IMR-90 (cell line): ENCODE measurements around the gene ATXN3.
A peak's percentile ranks its signal among the peaks of the same experiment; 100 is the strongest.

ENCODE experiments used
- BHLHE40 ChIP-seq: fragments of 150-350 bp; IDR thresholded peaks from 2 replicates; pipeline ENCODE4 v1.6.1; 2016; ENCODE audit warnings: mild to moderate bottlenecking, low read depth, low read length
- CEBPB ChIP-seq: IDR thresholded peaks from 2 replicates; pipeline ENCODE4 v1.6.1; 2012; ENCODE audit warnings: low read depth, low read length, improper control_type of control experiment
- CHD1 ChIP-seq: IDR thresholded peaks from 2 replicates; pipeline ENCODE4 v1.6.1; 2012; ENCODE audit warnings: low read depth, low read length, improper control_type of control experiment
- CTCF ChIP-seq: conservative IDR thresholded peaks from 2 replicates; pipeline ENCODE4 v1.5.1; 2012; ENCODE audit warnings: mild to moderate bottlenecking, low read depth, low read length, improper control_type of control experiment
- ELK1 ChIP-seq: fragments of 150-350 bp; IDR thresholded peaks from 2 replicates; pipeline ENCODE4 v1.6.1; 2016; ENCODE audit warnings: low read depth, mild to moderate bottlenecking, low read length, moderate library complexity, borderline replicate concordance
- FOS ChIP-seq: fragments of 150-350 bp; IDR thresholded peaks from 2 replicates; pipeline ENCODE4 v1.6.1; 2016; ENCODE audit warnings: low read depth, low read length
- MAFK ChIP-seq: IDR thresholded peaks from 2 replicates; pipeline ENCODE4 v1.6.1; 2012; ENCODE audit warnings: low read depth, low read length, improper control_type of control experiment
- MAZ ChIP-seq: IDR thresholded peaks from 2 replicates; pipeline ENCODE4 v1.6.1; 2012; ENCODE audit warnings: low read depth, mild to moderate bottlenecking, low read length, improper control_type of control experiment, moderate library complexity, borderline replicate concordance
- MXI1 ChIP-seq: IDR thresholded peaks from 2 replicates; pipeline ENCODE4 v1.6.1; 2012; ENCODE audit warnings: low read depth, mild to moderate bottlenecking, low read length, moderate library complexity, borderline replicate concordance
- POLR2A ChIP-seq: IDR thresholded peaks from 2 replicates; pipeline ENCODE4 v1.6.1; 2012; ENCODE audit warnings: mild to moderate bottlenecking, low read depth, low read length
- RAD21 ChIP-seq: IDR thresholded peaks from 2 replicates; pipeline ENCODE4 v1.6.1; 2012; ENCODE audit warnings: low read length, improper control_type of control experiment
- RCOR1 ChIP-seq: IDR thresholded peaks from 2 replicates; pipeline ENCODE4 v1.6.1; 2012; ENCODE audit warnings: mild to moderate bottlenecking, low read length, improper control_type of control experiment; ENCODE audit not compliant: insufficient replicate concordance
- SMC3 ChIP-seq: fragments of 150-350 bp; IDR thresholded peaks from 2 replicates; pipeline ENCODE4 v1.6.1; 2016; ENCODE audit warnings: low read depth, mild to moderate bottlenecking, antibody characterized with exemption, low read length, moderate library complexity
- USF2 ChIP-seq: fragments of 150-350 bp; IDR thresholded peaks from 2 replicates; pipeline ENCODE4 v1.6.1; 2017; ENCODE audit warnings: mild to moderate bottlenecking, antibody characterized with exemption, low read length, low read depth

DNA sequence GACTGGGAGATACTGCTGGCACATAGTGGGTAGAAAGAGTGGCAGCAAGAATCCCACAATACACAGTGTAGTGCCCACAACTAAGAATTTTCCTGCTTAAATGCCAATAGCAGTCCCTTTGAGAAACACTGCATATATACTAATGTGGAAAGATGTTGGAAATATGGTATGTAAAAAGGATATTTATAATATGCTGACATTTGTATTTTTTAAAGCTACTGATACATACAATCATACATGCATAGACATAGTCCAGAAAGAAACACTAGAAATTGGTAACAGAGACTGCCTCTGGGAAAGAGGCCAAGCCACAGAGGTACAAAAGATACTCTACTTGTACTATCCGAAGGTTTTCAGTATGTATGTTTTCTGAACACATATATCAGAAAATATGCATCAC is 96.8 kb downstream of the ATXN3 start:
- TF ChIP-seq POLR2A: no peak
- TF ChIP-seq MXI1: no peak
- TF ChIP-seq FOS: no peak
- TF ChIP-seq RAD21: no peak
- TF ChIP-seq CTCF: no peak
- no peak for TF ChIP-seq BHLHE40
- TF ChIP-seq ELK1: no peak
- TF ChIP-seq CEBPB: no peak
- no peak for TF ChIP-seq SMC3
- no peak for TF ChIP-seq USF2
- peak; percentile 62 for TF ChIP-seq MAFK
- TF ChIP-seq CHD1: no peak
- TF ChIP-seq RCOR1: no peak
- TF ChIP-seq MAZ: no peak
